COLO829 (cell line): ENCODE results near the gene TGIF2.

Experiments
- DNase-seq: peaks from one replicate; pipeline ENCODE4 v3.0.0; 2012; ENCODE audit warnings: low spot score

Gene TGIF2

GRCh38 chr20:36573103-36573797, at the start of gene TGIF2:
TSS of gene TGIF2 (plus strand) at chr20:36573597. CDS start at chr20:36578775, 5,178 bp downstream.
- peak; percentile 93 for DNase-seq

- DNase-seq: no peak
Observed at GRCh38 chr20:36525620-36526365, 47.6 kb upstream of the TGIF2 start.

- no peak for DNase-seq
Observed at GRCh38 chr20:36526521-36527011, 46.8 kb upstream of the TGIF2 start.

GRCh38 chr20:36527331-36528125, 45.9 kb upstream of the TGIF2 start:
- DNase-seq: no peak

- DNase-seq: no peak
Observed at GRCh38 chr20:36528176-36528874, 45.1 kb upstream of the TGIF2 start.

- no peak for DNase-seq
Observed at GRCh38 chr20:36528875-36529417, 44.5 kb upstream of the TGIF2 start.

GRCh38 chr20:36532388-36532787, 41.0 kb upstream of the TGIF2 start:
- DNase-seq: no peak

GRCh38 chr20:36532822-36533221, 40.6 kb upstream of the TGIF2 start:
- DNase-seq: no peak

GRCh38 chr20:36538026-36538722, 35.2 kb upstream of the TGIF2 start:
- DNase-seq: no peak

GRCh38 chr20:36540551-36541211, 32.7 kb upstream of the TGIF2 start:
- DNase-seq: no peak

GRCh38 chr20:36541227-36541767, 32.1 kb upstream of the TGIF2 start, which contains the start of gene MYL9:
TSS of gene MYL9 (plus strand) at chr20:36541519. CDS start at chr20:36544885, 3,366 bp downstream.
- no peak for DNase-seq

- DNase-seq: no peak
Observed at GRCh38 chr20:36541768-36542488, 31.5 kb upstream of the TGIF2 start.

GRCh38 chr20:36542516-36543183, 30.7 kb upstream of the TGIF2 start:
- DNase-seq: no peak

GRCh38 chr20:36543184-36544133, 29.9 kb upstream of the TGIF2 start:
- no peak for DNase-seq

- no peak for DNase-seq
Observed at GRCh38 chr20:36544134-36545018, 29.0 kb upstream of the TGIF2 start.

GRCh38 chr20:36546111-36546736, 27.2 kb upstream of the TGIF2 start:
- no peak for DNase-seq
